OCI-LY3 (cell line): Measurements from ENCODE around the gene CCNQ.

Experiments
- H2AFZ ChIP-seq: fragments of 200-600, 300-600 bp; shearing (Covaris generic); 2 replicates; pipeline ENCODE4 v1.6.0; 2014; ENCODE audit warnings: antibody characterized with exemption, low read depth, low read length
- H3K27ac ChIP-seq: fragments of 200-600, 300-600 bp; sonication (generic); 2 replicates; pipeline ENCODE4 v1.5.1; 2014; ENCODE audit warnings: mild to moderate bottlenecking, low read length, moderate library complexity, mixed read lengths
- H3K27me3 ChIP-seq: fragments of 200-600, 300-600 bp; sonication (generic); 2 replicates; pipeline ENCODE4 v1.6.1; 2014; ENCODE audit warnings: low read depth, low read length, mixed read lengths
- H3K36me3 ChIP-seq: fragments of 200-600, 300-600 bp; sonication (generic); replicated peaks from 2 replicates; pipeline ENCODE3; 2014; ENCODE audit warnings: low read depth, low read length, mixed read lengths
- H3K4me1 ChIP-seq: fragments of 300-600, 200-600 bp; sonication (generic); 2 replicates; pipeline ENCODE4 v1.6.1; 2014; ENCODE audit warnings: low read length, mixed read lengths
- H3K4me2 ChIP-seq: fragments of 200-600, 300-600 bp; sonication (generic); 2 replicates; pipeline ENCODE4 v1.6.1; 2014; ENCODE audit warnings: low read length, mixed read lengths
- H3K4me3 ChIP-seq: fragments of 300-600, 200-600 bp; sonication (generic); 2 replicates; pipeline ENCODE4 v1.5.1; 2014; ENCODE audit warnings: antibody characterized with exemption, mild to moderate bottlenecking, low read length, moderate library complexity
- H3K79me2 ChIP-seq: fragments of 300-600, 200-600 bp; shearing (Covaris generic); 2 replicates; pipeline ENCODE4 v1.6.1; 2014; ENCODE audit warnings: mild to moderate bottlenecking, low read length, mixed read lengths
- H3K9ac ChIP-seq: fragments of 300-600, 200-600 bp; shearing (Covaris generic); 2 replicates; pipeline ENCODE4 v1.6.0; 2014; ENCODE audit warnings: mild to moderate bottlenecking, low read length, moderate library complexity
- H3K9me3 ChIP-seq: fragments of 200-600, 300-600 bp; shearing (Covaris generic); 2 replicates; pipeline ENCODE4 v1.6.1; 2014; ENCODE audit warnings: low read length, mixed read lengths; ENCODE audit not compliant: insufficient read depth
- H4K20me1 ChIP-seq: fragments of 200-600, 300-600 bp; sonication (generic); 2 replicates; pipeline ENCODE4 v1.6.1; 2016; ENCODE audit warnings: low read length, mixed read lengths; ENCODE audit not compliant: insufficient read depth
- EZH2phosphoT487 ChIP-seq: fragments of 200-600 bp; shearing (Covaris generic); IDR thresholded peaks from 2 replicates; pipeline ENCODE4 v1.6.1; 2018; ENCODE audit warnings: antibody characterized with exemption, mixed run types, low read depth
- TF ChIP-seq, protein P1 (sequence below): fragments of 200-600, 300-600 bp; sonication (generic); IDR thresholded peaks from 2 replicates; pipeline ENCODE4 v1.5.1; 2014; ENCODE audit warnings: antibody characterized with exemption, low read length, low read depth

The CCNQ gene

DNA sequence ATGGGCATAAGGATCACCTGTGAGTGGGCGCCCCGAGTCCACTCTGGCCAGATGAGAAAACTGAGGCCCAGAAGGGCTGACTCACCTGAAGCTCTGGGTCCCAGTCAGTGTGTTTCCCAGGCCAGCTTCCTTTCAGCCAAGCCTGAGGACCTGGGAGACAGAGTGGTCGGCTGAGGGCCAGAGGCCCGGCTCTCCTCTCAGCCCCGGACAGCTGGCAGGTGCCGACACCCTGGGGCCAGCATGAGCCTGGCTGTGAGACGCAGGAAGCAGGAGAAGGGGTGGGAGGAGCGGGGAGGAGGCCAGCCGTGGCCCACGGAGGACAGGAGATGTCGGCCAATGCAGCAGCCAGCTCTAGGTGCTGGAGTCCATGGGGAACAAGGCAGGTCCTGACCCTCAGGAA, 52.6 kb downstream of the CCNQ start:
- H3K9me3 ChIP-seq = no peaks in the 10 kb centered on the region
- H3K4me3 ChIP-seq = no peak overlapping the region
- no peak overlapping the region for H3K4me2 ChIP-seq
- no peak overlapping the region for H2AFZ ChIP-seq
- H3K27ac ChIP-seq = no peak overlapping the region
- no peaks in the 10 kb centered on the region for H3K36me3 ChIP-seq
- H3K9ac ChIP-seq = no peak overlapping the region
- TF ChIP-seq, protein P1, sequence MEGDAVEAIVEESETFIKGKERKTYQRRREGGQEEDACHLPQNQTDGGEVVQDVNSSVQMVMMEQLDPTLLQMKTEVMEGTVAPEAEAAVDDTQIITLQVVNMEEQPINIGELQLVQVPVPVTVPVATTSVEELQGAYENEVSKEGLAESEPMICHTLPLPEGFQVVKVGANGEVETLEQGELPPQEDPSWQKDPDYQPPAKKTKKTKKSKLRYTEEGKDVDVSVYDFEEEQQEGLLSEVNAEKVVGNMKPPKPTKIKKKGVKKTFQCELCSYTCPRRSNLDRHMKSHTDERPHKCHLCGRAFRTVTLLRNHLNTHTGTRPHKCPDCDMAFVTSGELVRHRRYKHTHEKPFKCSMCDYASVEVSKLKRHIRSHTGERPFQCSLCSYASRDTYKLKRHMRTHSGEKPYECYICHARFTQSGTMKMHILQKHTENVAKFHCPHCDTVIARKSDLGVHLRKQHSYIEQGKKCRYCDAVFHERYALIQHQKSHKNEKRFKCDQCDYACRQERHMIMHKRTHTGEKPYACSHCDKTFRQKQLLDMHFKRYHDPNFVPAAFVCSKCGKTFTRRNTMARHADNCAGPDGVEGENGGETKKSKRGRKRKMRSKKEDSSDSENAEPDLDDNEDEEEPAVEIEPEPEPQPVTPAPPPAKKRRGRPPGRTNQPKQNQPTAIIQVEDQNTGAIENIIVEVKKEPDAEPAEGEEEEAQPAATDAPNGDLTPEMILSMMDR = no peak
- TF ChIP-seq EZH2phosphoT487 = no peak
- H3K27me3 ChIP-seq = no peaks in the 10 kb centered on the region
- H4K20me1 ChIP-seq = no peaks in the 10 kb centered on the region
- no peaks in the 10 kb centered on the region for H3K79me2 ChIP-seq
- peaks cover 8% of the 10 kb centered on the region for H3K4me1 ChIP-seq

DNA sequence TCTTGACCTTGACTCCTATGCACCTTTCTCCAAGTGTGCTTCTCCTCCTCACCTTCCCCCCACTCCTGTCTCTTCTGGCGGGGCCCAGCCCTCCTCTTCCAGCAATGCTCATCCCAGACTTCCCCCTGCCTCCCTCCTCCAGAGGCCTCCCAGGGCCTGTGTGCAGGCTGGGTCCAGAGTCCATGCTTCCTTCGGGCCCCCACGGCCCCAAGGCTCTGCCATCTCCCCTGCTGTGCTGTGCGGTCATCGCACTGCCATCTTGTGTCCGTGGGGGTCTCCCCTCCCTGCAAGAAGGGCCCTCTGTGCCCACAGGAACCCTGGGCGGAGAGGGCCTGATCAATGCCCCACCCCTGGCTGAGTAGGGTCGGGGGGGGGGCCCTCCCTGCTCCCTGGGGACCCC, 54.2 kb downstream of the CCNQ start:
- Histone ChIP-seq H3K27me3 (no peaks in the 10 kb centered on the region), H3K4me3 (no peak overlapping the region), H3K79me2 (no peaks in the 10 kb centered on the region), H3K9ac (no peak overlapping the region), H3K4me2 (no peak overlapping the region), H3K27ac (no peak overlapping the region), H2AFZ (no peak overlapping the region), H3K4me1 (peaks cover 8% of the 10 kb centered on the region), H4K20me1 (no peaks in the 10 kb centered on the region), H3K36me3 (no peaks in the 10 kb centered on the region), H3K9me3 (no peaks in the 10 kb centered on the region)
- TF ChIP-seq, protein P1 = no peak
- no peak for TF ChIP-seq EZH2phosphoT487

DNA sequence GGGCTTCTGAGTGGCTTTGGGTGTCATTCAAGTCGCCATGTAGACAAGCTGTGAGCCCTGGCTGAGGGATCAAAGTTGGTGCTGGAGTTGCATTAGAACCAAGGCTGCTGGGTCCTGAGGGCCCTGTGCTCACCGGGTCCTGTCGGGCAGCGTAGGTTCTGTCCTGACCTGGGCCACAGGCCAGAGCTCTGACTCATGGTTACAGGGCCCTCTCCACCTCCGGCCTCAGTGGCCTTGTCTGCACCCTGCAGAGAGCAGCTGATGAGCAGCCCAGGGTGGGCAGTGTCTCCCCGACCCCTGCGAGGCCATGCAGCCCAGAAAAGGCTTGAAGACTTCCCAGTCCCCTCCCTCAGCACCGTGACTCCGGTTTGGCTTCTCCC, 59.0 kb downstream of the CCNQ start:
- Histone ChIP-seq H3K4me3 (no peak overlapping the region), H3K9me3 (no peaks in the 10 kb centered on the region), H3K4me1 (peaks cover 8% of the 10 kb centered on the region), H2AFZ (no peak overlapping the region), H3K36me3 (no peaks in the 10 kb centered on the region), H3K27me3 (no peaks in the 10 kb centered on the region), H3K4me2 (peak overlapping the region; percentile 57), H3K9ac (no peak overlapping the region), H3K27ac (no peak overlapping the region), H4K20me1 (no peaks in the 10 kb centered on the region), H3K79me2 (no peaks in the 10 kb centered on the region)
- no peak for TF ChIP-seq EZH2phosphoT487
- TF ChIP-seq, protein P1 = no peak

DNA sequence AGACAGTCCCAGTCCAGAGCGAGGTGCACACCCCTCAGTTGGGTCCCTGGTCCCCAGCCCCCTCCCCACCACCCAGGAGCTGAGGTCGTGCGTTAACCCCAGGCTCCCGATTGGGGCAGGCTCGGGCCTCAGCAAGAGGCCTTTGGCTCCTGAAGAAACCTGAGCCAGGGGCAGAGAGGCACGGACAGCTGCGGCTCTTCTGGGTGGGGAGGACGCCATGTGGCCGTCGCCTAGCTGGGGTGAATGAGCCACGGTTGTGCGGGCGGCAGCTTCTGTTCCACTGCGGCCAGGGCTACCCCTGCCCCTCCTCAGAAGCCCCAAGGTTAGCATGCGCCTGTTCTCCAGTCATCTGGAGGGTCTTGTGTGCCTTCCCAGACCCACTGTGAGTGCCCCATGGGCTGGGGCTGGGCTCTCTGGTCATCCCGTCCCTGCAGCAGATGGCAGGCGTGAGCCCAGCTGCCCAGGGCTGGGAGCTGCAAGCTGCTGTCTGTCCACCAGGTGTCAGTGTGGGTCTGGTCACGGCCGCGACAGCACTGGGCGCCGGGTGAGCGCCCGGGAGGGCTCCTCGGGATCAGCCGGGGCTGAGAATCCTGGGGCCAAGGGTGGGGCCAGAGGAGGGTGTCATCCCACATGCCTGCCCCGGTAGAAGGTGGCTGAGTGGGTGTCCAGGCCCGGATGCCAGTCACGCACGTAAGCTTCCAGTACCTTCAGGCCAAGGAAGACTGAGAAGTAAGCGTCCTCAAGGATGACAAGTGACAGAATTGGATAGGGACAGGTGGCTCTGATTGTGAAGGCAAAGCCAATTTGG, 59.6 kb downstream of the CCNQ start:
- Histone ChIP-seq H3K4me3 (no peak overlapping the region), H3K27me3 (no peaks in the 10 kb centered on the region), H3K27ac (no peak overlapping the region), H3K4me1 (peaks cover 8% of the 10 kb centered on the region), H2AFZ (no peak overlapping the region), H3K79me2 (no peaks in the 10 kb centered on the region), H3K4me2 (peak overlapping the region; percentile 57), H3K36me3 (no peaks in the 10 kb centered on the region), H3K9ac (no peak overlapping the region), H3K9me3 (no peaks in the 10 kb centered on the region), H4K20me1 (no peaks in the 10 kb centered on the region)
- TF ChIP-seq EZH2phosphoT487 = no peak
- TF ChIP-seq, protein P1 = peak; percentile 87
